ENCODE data around the gene SMC3.

DNA sequence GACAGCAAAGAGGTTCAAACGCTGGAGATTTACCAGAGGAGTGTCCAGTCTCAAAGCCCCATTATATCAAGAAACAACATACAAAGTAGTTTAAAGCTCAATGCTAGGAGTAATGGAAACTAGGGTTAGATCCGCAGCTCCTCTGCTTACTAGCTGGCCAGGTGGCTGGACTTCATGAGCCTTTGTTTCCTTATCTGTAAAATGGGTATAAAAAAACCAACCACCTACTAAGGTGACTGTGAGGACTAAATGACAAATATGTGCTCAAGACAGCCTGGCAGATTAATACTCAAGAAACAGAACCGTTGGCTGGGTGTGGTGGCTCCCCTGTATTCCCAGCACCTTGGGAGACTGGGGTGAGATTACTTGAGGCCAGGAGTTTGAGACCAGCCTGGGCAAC lies 70.8 kb downstream of the SMC3 start:
- TF ChIP-seq EZH2phosphoT487 (IDR thresholded peaks at IDR 0.05; ENCODE audit: borderline replicate concordance, low read length), result no peak
- no peak for TF ChIP-seq EZH2 (IDR thresholded peaks at IDR 0.05; ENCODE audit: low read length, unreplicated experiment)
- TF ChIP-seq, protein P1, sequence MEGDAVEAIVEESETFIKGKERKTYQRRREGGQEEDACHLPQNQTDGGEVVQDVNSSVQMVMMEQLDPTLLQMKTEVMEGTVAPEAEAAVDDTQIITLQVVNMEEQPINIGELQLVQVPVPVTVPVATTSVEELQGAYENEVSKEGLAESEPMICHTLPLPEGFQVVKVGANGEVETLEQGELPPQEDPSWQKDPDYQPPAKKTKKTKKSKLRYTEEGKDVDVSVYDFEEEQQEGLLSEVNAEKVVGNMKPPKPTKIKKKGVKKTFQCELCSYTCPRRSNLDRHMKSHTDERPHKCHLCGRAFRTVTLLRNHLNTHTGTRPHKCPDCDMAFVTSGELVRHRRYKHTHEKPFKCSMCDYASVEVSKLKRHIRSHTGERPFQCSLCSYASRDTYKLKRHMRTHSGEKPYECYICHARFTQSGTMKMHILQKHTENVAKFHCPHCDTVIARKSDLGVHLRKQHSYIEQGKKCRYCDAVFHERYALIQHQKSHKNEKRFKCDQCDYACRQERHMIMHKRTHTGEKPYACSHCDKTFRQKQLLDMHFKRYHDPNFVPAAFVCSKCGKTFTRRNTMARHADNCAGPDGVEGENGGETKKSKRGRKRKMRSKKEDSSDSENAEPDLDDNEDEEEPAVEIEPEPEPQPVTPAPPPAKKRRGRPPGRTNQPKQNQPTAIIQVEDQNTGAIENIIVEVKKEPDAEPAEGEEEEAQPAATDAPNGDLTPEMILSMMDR (conservative IDR thresholded peaks at IDR 0.05; ENCODE audit: low read depth, low read length), result no peak
